GM21737 (cell line): ENCODE data around the gene THOP1.
A peak's percentile ranks its signal among the peaks of the same experiment; 100 is the strongest.

Experiments used
- ATAC-seq: cut with Tn5 transposase; IDR thresholded peaks from one replicate; pipeline ENCODE4 v1.9.1; 2021; ENCODE audit warnings: mild to moderate bottlenecking, moderate library complexity; ENCODE audit not compliant: unreplicated experiment

Gene THOP1

DNA sequence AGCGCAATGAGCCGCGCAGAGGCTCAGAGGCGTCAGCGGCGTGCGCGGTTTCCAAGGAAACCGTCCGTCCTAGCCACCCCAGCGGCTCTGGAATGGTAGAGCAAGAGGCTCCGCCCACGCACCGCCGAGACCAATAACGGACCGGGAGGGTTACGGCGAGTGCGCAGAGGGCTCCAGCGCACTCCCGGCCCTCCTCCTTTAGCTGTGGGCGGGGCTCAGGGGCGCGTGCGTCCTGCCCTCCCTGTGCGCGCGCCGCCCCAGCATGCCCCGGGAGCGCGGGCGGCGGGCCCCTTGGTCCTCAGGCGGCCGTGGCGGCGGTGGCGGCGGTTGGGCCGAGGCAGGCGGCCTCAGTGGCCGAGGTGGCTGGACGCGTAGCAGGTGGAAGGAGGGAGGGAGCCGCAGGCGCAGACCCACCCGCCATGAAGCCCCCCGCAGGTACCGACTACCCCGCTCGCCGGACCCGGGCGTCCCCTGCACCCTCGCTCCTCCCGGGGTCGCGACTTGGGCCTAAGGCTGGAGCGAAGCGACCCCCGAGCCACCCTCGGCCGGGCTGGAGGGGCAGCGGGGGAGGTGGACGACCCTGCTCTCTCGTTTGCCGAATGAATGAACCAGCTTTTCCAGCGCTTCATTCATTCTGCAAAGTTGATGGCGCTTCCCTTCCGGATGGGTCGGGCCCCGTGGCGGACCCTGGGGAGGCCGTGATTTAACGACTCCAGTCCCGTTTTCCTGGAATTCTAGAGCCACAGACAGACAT is at the start of gene THOP1:
Gene THOP1, plus strand, starts transcription at position 260 of the 754 bp plus-strand sequence. Its CDS starts 160 bp downstream, at position 420.
- peak; percentile 52 for ATAC-seq

DNA sequence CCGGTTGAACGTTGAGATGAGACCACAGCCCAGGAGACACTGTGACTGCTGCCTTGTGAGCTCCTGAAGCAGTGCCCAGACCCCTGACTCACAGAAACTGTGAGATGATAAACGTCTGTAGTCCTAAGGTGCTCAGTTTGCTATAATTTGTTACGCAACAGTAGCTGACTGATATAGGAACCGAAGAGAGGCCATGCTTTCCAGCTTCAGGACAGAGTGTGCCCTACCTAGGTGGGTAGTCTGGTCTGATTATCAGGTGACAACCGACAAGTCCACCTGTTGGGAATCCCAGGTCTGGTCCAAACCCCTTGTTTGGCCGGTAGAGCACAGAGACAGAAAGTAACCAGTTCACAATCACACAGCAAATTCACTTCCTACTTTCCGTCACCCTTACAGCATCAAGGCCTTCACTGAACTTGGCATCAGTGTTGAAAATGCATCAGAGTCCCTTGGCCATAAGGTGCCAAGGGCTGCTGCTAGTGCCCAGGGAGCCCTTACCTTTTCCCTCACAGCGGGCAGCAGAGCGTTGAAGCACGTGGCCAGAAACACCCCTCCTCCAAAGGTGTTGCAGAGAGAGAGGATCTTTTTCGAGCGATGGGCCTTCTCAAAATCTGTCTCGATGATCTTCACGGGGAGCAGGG is 48.6 kb upstream of the THOP1 start:
- ATAC-seq, result no peak

DNA sequence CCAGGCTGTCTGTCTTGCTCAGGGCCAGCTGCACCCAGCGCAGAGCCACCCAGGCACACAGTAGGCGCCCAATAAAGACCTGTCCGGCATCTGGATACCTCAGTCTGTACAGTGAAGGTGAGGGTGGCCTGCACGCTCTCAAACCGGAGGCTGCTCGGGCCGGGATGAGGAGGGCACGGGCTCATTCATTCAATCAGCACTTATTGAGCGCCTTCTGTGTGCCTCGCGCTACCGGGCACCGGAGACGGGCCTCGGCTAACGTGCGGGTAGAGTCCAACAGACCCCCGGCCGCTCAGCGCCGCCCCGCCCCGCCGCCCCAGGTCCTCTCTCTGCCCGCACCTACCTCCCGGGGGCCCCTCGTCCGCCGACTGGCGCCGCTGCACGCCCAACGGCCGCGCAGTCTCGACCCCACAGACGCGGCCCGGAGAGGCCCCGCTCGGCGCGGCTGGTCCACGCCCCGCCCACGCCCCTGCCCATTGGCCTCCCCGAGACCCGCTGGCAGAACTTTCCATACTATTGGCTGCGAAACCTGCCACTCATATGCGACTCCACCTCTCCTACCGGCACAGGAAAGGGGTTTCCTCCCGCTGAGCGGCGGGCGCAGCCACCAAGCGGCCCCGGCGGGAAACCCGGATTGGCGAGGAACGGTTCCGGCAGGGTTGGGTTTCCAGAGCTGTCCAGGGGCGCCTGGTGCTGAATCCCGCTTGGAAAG is 45.5 kb upstream of the THOP1 start, which contains the start of gene SLC39A3:
Gene SLC39A3, minus strand, starts transcription at position 416 of the 712 bp plus-strand sequence. CDS start 2,760 bp downstream, outside the sequence.
- ATAC-seq, result peak; percentile 92

DNA sequence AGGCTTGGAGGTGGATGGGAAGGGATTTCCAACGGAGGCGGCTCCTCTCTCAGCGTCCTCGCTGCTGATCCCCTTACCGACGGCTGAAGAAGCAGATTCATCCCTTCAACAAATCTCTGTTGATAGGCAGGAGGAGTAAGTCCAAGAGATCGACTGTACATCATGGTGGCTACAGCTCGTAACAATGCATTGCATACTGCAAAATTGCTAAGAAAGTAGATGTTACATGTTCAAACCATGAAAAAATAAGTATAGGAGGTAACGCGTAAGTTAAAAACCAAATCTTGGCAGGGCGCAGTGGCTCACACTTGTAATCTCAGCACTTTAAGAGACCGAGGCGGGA is 45.0 kb upstream of the THOP1 start:
- ATAC-seq, result no peak

GRCh38 chr19:2743099-2743498 is 42.2 kb upstream of the THOP1 start:
- ATAC-seq, result no peak

DNA sequence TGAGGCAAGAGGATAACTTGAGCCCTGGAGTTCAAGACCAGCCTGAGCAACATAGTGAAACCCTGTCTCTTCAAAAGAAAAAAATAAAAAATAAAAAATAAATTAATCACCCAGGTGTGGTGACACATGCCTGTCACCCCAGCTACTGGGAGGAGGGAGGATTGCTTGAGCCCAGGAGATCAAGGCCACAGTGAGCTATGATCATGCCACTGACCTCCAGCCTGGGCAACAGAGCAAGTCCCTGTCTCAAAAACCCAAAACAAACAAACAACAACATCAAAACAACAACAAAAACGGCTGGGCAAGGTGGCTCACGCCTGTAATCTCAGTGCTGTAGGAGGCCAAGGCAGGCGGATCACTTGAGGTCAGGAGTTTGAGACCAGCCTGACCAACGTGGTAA is 41.2 kb upstream of the THOP1 start:
- no peak for ATAC-seq

DNA sequence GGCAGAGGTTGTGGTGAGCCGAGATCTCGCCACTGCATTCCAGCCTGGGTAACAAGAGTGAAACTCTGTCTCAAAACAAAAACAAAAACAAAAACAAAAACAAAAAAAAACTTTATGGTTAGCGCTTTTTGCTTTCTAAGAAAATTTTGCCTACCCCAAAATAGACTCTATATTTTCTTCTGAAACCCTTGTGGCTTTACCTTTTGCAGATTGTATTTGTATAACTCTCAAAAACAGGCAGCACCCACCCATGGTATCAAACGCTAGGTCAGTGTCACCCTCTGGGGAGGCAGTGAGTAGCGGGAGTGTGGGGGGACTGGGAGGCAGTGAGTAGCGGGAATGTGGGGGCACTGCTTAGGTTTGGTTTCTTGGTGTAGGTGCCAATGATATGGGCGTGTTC is 38.0 kb upstream of the THOP1 start:
- ATAC-seq, result no peak

DNA sequence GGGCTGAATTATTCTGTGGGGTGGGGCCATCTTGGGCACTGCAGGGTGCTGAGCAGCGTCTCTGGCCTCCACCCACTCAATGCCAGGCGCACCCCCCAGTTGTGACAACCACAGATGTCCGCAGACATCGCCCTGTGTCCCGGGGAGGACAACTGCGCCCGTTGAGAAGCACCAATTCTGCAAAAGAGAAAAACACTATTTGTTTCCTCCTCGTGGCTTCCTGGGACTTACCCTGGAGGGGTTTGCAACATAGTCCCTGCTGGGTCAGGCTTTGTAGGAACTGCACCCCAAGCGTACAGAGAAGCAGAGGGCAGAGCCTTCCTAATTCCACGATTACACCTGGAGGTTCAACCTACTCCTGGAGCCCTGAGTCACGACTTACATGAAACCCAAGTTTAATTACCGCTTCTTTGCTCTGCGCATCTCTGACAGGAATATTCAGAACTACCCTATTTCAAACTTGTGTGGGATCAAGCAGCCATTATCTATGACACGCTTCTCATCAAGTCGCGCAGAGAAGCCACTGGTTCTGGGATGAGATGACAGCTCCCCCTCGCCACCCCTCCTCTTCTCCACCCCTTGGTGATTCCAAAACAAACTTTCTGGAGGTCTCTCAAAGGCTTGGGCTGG is 34.4 kb upstream of the THOP1 start:
- ATAC-seq, result no peak

- ATAC-seq, result no peak
Measured at GRCh38 chr19:2751438-2751830, 33.9 kb upstream of the THOP1 start.

- ATAC-seq, result no peak
Measured at GRCh38 chr19:2754659-2755447, 30.4 kb upstream of the THOP1 start.

GRCh38 chr19:2755448-2755705 is 29.9 kb upstream of the THOP1 start:
- no peak for ATAC-seq

GRCh38 chr19:2755811-2756210 is 29.5 kb upstream of the THOP1 start:
- ATAC-seq, result no peak

- no peak for ATAC-seq
Measured at GRCh38 chr19:2756477-2756876, 28.8 kb upstream of the THOP1 start.

DNA sequence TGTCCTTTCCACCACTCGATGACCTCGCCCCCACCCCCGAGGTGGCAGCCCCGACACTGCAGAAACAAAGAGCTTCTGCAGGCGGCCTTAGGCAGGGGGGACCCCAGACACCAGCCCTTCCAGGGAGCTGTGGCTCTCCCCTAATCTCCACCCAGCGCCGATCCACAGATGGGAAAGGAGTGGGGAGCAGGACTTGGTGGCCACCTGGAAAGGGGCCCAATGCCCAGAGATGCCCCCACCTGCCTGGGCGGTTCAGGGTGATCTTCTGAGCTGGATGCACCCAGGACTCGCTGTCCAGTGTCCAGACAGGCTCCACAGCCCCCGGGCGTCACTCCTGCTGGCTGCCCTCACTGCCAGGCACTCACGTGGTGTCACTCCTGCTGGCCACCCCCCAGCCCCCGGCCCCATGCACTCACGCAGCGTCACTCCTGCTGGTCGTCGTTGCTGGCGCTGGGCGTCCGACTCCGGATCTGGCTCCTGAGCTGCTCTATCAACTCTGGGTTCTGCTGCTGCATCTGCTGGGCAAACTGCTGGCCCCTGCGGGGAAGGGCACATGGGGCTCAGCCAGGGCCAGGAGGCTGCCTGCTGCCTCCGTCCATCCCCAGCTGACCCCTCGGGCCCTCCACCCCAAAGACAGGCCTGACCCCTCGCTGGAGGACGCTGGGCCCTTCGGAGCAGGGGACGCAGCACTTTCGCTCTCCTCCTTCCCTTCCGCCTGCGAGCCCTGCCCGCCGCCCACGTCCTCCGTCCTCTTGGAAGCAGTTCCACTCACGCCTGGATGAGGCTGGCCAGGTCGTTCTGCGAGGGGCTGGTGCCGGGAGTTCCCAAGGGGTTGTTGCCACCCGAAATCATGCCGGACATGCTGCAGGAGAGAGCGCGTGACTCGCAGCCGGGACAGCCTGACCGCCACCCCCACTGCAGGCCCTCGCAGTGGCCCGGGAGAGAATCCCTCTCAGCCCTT is 28.1 kb upstream of the THOP1 start:
- no peak for ATAC-seq

- no peak for ATAC-seq
Measured at GRCh38 chr19:2758601-2759313, 26.5 kb upstream of the THOP1 start.

GRCh38 chr19:2759362-2759761 is 25.9 kb upstream of the THOP1 start:
- no peak for ATAC-seq

GRCh38 chr19:2759965-2760364 is 25.3 kb upstream of the THOP1 start:
- ATAC-seq, result no peak

DNA sequence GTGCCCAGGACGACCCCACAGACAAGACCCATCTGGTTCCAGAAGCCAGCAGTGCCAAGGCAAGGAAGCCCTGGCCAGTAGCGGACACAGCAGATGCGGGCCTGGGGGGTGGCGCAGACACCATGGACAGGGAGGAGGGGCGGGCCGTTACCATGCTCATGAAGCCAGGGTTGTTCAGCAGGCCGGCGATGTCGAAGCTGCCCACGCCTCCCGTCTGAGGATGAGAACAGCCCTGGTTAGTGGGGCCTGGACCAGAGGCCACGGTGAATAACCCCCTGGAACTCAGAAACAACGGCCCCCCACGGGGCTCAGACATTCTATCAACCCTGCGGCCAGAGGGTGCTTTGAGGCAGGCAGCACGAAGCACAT is 24.0 kb upstream of the THOP1 start:
- no peak for ATAC-seq
